NCI-H2196 (cell line): Measurements from ENCODE around the gene TRPM1.

ENCODE experiments used
- DNase-seq: peaks from one replicate; lab custom pipeline; 2025; ENCODE audit not compliant: unreplicated experiment; lab: John Stamatoyannopoulos, UW

TRPM1 gene

GRCh38 chr15:31085359-31085758 lies 16.2 kb downstream of the TRPM1 start:
- no peak for DNase-seq

GRCh38 chr15:31084176-31084575 lies 17.3 kb downstream of the TRPM1 start:
- DNase-seq: no peak

GRCh38 chr15:31083370-31083780 lies 18.1 kb downstream of the TRPM1 start:
- no peak for DNase-seq

GRCh38 chr15:31082771-31083369 lies 18.7 kb downstream of the TRPM1 start:
- DNase-seq: no peak

GRCh38 chr15:31081588-31082250 lies 19.8 kb downstream of the TRPM1 start:
- no peak for DNase-seq

- no peak for DNase-seq
These were observed 20.5 kb downstream of the TRPM1 start for GRCh38 chr15:31081056-31081455.

- no peak for DNase-seq
These were observed 20.9 kb downstream of the TRPM1 start for GRCh38 chr15:31080591-31081014.

- DNase-seq: no peak
These were observed 22.0 kb downstream of the TRPM1 start for GRCh38 chr15:31079519-31079918.

- no peak for DNase-seq
These were observed 23.1 kb downstream of the TRPM1 start for GRCh38 chr15:31078471-31078870.

- DNase-seq: no peak
These were observed 23.6 kb downstream of the TRPM1 start for GRCh38 chr15:31077941-31078340.

GRCh38 chr15:31077181-31077580 lies 24.3 kb downstream of the TRPM1 start:
- DNase-seq: no peak

GRCh38 chr15:31074321-31074720 lies 27.2 kb downstream of the TRPM1 start:
- no peak for DNase-seq

- no peak for DNase-seq
These were observed 30.7 kb downstream of the TRPM1 start for GRCh38 chr15:31070867-31071266.

GRCh38 chr15:31069360-31070000 lies 32.0 kb downstream of the TRPM1 start:
- no peak for DNase-seq

GRCh38 chr15:31067890-31068603 lies 33.5 kb downstream of the TRPM1 start:
- DNase-seq: no peak

- no peak for DNase-seq
These were observed 35.7 kb downstream of the TRPM1 start for GRCh38 chr15:31065824-31066223.

- DNase-seq: no peak
These were observed 38.6 kb downstream of the TRPM1 start for GRCh38 chr15:31062911-31063310.

- DNase-seq: no peak
These were observed 39.1 kb downstream of the TRPM1 start for GRCh38 chr15:31062310-31062847.

- DNase-seq: no peak
These were observed 40.9 kb downstream of the TRPM1 start for GRCh38 chr15:31060429-31061140.

GRCh38 chr15:31058236-31058962 lies 43.1 kb downstream of the TRPM1 start:
- DNase-seq: no peak
